Activated naive CD4-positive, alpha-beta T cell (primary cell): ENCODE data around the gene COX8C.

Source experiments
- DNase-seq, 4 experiments: peaks; one replicate each; lab custom pipeline; 2025; lab: John Stamatoyannopoulos, UW

COX8C gene, protein sequence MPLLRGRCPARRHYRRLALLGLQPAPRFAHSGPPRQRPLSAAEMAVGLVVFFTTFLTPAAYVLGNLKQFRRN

DNA sequence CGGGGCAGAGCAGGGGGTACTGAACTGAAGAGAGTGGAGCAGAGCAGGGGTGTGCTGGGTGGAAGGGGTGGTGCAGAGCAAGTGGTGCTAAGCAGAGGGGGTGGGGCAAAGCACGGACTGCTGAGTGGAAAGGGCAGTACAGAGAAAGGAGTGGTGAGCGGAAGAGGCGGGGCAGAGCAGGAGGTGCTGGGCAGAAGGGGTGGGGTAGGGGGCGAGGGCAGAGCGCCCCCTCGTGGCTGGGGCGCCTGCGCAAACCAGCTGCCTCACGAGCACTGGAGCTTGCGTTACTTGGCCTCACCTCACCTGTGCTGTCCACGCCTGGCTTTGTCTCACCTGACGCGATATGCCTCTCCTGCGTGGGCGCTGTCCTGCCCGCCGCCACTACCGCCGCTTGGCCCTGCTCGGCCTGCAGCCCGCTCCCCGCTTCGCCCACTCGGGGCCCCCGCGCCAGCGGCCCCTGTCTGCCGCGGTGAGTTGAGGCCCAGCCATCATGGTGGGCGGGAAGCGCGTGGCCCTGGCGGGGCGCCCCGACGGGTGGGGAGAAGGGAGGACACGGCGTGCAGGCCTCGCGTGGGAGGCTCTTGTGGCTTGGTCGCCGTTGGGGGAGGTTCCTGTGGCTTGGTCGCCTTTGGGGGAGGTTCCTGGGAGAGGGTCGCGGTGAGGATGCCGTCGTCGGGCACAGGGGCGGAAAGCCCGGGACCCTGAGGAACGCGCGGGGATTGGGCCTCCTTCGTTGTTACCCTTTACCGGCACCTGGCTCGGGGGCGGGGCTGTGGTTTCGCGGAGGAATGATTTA, at the start of gene COX8C:
COX8C (plus strand) TSS at position 257 of the 796 bp plus-strand sequence; CDS start at position 344, 87 bp downstream.
- no peak for DNase-seq

DNA sequence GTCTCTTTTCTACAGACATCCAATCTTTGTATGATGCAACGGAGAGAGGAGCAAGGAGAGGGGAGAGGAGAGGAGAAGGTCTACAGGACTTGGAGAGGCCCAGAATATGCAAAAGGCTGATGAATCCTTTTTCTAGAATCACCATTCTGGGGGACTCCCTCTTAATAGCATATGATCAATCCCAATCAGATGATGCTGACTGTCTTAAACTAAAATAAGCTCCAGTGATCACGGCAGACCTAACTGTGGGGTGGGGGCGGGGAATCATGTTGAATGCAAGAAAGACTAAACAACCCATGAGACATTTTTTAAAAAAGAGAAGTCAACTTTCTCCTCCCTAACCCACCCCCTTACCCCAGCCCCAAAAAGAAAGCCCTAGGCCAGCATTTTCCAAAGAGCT, 47.6 kb upstream of the COX8C start:
- DNase-seq: no peak

DNA sequence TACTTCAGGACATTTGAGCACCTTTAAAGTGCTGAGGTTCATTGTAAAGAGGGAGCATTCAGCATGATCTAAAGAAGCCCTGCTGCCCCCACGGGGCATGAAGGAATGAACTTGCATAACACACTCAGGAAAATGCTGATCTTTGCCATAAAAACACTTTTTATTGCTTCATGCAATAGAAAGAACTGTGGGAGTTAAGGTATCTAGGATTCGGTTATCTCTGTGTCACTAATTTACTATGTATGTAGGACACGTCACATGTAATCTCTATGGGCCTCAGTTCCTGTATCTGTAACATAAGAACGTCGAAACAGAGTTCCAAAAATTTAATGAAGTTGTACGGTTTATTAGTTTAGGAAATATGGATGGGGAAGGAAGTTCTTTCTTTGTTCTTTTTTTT, 47.1 kb upstream of the COX8C start:
- no peak for DNase-seq

DNA sequence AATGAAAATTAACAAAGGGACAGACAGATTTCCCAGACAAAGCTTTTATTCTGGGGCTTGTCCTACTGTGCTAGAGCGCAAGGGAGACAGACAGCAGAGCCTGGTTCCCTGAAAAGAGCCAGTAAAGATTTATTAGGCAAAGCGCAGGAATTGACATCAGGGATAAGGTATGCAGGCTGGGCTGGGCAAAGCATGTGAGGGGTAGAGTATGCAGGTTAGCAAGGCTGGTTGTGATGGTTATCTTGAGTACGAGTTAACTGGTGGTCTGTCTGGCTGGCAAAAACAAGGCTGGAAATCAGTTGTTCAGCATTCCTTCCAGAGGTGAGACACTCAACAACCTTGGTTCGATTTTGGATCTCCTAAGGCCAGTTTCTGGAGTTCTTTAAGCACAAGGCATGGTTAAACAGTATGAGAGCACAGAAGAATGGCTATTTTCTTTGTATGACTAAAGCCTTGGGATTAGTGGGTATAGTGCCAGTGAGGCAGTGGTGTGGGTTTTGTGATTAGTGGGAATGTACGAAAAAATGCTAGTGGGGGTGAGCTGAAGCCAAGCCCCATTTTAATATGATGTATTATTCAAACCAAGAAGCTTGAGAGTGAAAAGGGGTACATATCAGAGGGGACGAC, 45.0 kb upstream of the COX8C start:
- DNase-seq: no peak

DNA sequence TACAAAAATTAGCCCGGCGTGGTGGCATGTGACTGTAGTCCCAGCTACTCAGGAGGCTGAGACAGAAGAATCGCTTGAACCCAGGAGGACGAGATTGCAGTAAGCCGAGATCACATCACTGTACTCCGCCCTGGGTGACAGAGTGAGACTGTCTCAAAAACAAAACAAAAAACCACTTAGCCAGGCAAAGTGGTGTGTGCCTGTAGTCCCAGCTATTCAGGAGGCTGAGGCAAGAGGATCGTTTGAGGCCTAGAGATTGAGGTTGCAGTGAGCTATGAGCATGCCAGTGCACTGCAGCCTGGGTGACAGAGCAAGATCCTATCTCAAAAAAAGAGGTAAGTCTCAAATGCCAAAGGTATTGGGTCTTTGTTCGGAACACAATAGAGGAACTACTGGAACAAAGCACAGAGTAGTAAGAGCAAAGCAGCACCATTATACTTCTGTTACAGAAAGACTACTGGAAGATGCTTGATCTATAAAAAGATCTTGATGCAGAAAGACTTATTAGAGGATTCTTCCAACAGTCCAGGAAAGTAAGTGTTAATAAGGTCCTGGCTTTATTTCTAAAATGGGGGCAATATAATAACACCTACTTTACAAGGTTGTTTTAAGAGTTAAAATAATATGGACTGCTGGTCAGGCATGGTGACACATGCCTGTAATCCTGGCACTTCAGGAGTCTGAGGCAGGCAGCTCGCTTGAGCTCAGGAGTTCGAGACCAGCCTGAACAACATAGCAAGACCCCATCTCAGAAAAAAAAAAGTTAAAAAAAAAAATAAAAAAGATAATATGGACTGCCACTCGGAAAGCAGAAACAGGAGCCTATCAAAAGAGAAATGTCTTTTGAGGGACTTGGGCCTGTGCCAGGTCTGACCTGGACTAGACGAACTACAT, 44.0 kb upstream of the COX8C start:
- no peak for DNase-seq

DNA sequence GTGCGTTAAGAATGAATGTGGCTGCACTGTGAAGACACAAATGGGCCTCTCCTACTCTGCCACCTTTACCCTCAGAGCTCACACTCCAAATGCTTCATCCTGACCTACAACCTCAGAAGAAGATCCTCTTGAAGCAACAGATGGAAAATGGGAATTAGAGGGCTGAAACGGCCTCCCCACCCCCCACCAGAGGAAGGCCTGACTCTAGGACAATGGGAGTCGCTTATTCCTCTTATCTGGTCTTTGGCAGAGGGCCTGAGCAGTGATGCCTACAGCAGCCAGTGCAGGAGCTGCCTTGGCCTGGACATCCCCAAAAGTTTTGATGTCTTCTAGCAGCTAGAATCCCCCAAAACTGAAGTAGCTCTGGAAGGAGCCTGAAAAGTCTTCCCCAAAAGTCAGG, 43.3 kb upstream of the COX8C start:
- no peak for DNase-seq

DNA sequence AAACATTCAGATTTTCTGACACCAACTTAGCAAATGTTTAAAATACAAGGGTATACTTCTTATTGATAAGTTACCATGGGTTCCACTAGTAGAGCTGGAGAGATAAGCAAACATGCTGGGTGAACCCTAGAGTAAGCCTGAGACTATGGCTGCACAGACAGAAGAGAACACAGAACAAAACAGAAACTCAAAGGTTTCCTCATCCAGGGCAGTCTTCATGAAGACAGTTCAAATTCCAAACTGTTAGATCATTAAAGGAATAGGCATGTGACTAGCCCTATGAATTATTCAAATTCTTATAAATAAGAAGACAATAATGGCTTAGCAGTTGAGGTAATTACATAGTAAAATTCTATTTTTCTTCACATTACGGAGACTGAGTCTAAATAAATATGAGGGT, 42.2 kb upstream of the COX8C start:
- no peak for DNase-seq

DNA sequence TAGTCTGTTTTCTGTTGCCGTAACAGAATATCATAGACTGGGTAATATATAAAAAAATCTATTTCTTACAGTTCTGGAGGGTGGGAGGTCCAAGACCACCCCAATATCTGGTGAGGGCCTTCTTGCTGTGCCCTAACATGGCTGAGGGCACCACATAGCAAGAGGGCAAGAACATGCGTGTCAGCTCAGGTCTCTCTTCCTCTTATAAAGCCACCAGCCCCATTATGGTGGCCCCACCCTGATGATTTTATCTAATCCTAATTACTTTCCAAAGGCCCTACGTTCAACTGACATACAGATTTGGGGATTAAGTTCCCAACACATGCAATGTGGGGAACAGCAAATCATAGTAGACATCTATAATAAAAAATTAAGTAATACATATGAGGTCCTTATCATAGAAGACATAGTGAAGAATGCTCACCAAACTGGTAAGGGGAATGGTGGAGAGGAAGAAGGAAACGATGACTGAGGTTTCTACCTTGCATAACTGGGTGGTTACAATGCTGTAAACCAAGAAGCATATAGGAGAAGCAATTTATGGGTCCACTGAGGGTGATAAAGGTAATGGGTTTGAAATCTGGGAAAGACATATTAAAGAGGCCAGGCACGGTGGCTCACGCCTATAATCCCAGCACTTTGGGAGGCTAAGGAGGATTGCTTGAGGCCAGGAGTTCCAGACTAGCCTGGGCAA, 41.1 kb upstream of the COX8C start:
- DNase-seq: no peak

DNA sequence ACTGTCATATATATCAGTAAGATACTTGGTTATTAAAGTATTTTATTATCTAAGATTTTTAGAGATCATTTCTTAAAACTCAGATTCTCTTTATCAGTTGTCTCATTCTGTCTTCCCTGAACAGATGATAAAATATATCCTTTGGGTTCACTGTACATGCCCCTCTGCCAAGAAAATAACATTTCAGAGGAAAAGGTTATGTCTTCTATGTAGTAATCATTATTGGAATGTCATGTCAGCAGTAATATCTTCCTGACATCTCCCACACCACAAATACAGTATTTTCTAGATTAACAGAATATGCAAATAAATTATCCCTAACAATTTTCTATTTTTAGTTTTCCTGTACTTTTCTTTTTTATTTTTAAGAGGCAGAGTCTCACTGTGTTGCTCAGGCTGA, 40.2 kb upstream of the COX8C start:
- no peak for DNase-seq

DNA sequence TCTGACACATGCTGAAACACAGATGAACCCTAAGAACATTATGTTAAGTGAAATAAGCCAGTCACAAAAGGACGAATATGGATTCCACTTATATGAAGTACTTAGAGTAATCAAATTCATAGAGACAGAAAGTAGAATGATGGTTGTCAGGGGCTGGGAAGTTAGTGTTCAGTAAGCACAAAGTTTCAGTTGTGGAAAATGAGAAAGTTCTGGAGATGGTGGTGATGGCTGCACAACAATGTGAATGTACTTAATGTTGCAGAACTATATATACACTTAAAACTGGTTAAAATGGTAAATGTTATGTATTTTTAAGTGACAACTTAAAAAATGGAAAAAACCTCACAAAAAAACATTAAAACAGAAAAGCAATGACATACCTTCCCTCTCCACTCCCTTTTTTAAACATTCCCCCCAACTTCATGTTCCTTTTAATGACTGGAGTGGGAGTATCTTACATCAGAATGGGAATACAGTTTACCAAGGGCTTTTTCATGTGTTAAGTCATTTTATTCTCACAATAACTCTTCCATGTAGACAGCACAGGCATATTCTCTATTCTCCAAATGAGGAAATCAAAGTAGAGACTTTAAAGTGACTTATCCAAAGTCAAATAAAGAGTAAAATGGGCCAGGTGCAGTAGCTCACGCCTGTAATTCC, 38.2 kb upstream of the COX8C start:
- no peak for DNase-seq

DNA sequence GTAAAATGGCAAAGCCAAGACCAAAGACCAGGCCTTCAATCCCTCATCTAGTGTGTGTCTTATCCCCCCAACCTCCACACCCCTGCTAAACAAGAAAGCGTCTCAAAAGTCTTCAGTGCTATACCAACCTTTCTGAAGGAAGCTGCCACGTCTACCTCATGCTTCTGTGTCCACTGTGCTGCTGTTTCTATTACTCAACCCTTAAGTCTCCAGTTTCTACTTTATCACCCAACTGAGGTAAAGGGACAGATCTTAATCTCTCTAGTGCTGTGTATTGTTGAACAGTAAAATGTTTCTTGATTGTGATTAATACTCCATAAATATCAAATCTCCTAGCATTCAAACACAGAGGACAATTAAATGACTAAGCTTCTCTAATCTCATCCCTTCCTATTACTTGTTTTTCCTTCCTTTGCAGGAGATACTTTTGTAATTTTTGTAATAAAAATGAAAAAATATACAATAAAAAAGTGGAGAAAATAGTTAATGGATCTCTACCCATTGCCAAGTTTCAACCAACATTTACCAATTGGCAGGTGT, 37.5 kb upstream of the COX8C start:
- no peak for DNase-seq

DNA sequence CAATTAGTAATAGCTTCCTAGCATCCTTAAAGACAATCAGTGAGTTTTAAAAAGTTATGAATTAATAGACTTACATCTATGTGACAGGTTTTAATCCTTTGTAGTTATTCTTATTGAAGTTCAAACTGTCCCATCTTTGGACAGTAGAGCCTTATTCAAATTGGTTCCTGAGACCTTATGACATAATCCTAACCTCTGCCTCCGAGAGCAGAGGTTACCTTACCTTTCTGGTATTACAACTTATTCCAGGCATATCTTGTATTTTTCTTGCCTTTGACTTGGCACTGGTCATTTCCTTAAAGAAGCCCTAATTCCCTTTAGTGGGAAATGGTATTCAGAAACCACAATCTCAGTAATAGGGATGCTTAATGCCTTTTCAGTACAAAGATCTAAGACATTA, 35.9 kb upstream of the COX8C start:
- DNase-seq: no peak

DNA sequence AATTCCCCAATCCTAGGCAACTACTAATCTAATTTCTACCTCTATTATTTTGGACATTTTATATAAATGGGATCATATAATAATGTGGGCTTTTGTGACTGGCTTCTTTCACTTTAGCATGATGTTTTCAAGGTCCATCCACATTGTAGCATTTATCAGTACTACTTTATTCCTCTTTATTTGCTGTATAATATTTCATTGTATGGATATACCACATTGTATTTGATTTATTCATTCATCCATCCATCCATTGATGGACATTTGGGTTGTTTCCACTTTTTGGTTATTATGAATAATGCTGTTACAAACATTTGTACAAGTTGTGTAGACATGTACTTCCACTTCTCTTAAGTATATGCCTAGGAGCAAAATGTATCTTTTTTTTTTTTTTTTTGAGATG, 31.4 kb upstream of the COX8C start:
- no peak for DNase-seq

DNA sequence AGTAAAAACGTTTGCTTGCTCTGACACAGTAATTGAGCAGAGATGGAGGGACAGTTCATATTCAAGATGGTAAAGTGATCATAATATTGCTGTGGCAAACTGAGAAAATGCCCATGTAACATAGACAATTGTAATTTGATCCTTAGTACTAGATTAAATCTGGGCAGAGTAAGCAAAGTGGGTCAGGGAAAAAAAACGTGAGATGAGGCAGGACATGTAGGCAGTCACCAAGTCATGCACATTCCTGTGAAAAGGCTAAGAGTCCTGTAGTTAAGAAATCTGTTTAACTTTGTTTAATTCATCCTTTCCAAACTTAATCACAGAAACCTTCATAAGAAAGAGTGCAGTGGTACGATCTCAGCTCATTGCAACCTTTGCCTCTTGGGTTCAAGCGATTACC, 30.3 kb upstream of the COX8C start:
- no peak for DNase-seq

DNA sequence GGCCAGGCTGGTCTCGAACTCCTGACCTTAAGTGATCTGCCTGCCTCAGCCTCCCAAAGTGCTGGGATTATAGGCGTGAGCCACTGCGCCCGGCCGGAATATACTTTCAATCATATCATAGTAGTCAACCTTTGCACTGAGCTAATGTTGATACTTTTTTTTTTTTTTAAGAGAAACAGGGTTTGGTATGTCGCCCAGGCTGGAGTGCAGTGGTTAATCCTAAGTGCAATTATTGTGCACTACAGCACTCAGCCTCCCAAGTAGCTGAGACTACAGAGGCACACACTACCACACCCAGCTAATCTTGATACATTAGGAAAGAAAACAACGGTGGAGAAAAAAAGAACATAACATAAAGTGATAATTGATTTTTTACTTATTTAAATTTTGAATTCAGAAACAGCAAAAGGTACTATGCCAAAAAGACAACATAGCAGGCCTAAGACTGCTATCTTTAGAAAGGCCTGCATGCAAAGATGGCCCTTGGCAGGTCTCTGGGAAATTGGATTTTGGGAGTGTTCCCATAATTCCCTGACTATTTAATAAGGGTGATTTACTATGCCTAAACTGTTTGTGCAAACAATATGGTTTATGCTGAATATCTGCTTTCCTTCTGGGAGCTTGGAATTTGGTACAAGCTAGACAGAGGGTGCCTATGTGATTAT, 29.6 kb upstream of the COX8C start:
- DNase-seq: no peak

DNA sequence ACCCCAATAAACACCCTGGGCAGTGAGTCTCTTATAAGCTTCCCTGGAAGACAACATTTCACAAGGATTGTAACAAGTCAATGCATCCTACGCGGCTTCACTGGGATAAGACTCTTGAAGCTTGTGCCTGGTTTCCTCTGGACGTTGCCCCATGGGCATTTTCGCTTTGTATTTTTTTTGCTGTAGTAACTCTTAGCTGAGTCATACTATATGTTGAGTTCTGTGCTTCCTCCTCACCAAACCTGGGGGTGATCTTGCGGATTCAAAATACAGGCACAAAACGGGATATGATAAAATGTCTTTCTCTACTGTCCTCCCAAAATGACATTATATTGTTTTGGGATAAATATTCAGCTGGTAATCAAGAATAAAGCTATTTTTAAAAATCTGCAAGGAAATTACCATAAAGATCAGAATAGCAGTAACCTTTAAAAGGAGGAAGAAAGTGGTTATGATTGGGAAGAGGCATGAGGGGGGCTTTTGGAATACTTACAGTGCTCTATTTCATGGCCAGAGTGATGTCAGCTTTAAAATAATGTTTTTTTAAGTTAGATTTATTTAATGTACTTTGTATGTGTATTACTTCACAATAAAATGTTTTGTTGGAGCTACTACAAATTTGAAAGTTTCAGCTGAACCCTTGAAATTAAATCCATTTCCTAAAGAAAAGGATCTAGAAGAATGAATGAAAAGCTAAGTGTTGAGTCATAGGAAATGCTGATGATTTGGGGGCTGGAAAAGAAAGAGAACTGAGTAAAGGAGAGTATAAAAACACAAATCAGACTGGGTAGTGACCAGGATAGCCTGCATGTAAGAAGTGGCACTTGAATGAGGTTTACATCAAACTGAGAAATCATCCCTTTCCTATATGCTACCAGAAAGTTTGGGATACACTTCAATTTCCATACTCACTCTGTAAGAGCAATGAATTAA, 28.8 kb upstream of the COX8C start:
- no peak for DNase-seq

DNA sequence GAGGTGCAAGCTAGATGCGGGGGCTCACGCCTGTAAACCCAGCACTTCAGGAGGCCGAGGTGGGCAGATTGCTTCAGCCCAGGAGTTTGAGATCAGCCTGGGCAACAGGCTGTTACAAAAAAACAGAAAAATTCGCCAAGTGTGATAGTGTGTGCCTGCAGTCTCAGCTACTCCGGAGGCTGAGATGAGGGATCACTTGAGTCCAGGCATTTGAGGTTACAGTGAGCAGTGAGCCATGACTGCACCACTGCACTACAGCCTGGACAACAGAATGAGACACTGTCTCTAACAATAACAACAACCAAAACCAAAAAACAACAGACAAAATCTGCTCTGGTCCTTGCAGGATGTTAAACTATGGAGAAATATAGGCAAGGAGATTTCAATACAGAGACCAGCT, 28.1 kb upstream of the COX8C start:
- DNase-seq: no peak

DNA sequence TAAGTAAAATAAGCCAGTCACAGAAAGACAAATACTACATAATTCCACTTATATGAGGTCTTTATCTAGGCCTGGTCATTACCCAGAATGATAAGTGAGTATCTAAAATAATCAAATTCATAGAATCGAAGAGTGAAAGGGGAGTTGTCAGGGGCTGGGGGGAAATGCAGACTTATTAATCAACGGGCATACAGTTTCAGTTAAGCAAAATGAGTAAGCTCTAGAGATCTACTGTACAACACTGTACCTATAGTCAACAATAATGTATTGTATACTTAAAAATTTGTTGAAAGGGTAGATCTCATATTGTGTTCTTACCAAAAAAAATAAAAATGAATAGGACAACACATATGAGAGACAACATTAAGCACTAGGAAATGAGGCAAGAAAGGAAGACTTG, 27.5 kb upstream of the COX8C start:
- no peak for DNase-seq

DNA sequence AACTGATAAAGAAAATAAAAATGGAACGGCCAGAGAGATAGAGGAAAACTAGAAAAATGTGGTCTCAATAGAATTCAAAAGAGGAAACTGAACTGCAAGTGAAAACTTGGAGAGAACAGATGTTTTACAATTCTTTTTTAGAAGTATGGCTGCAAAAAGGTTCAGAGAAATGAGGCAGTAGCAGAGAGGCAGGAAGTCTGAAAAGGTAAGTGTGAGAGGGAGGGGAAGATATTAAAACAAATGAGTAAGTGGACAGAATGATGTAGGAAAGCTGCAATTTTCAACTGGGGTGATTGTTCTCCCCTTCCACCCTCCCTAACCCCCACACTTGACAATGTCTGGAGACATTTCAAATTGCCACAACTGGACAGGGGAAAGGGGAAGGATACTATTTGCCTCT, 27.0 kb upstream of the COX8C start:
- no peak for DNase-seq

DNA sequence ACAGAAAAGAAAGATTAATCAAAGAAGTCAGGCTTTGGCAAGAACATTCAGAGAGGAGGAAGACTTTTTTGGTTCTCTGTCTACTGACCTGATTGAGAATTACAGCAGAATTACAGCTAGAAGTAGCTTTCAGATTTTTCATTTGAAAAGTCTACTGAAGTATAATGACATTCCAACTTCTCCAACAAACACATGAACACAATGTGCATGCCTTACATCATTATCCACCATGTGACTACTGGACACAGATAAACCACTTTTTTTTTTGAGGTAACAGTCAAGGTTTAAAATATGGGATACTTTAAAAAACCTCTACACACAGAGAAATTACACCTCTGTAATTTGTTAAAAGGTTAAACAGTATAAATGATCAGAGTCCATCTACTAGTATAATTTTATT, 26.5 kb upstream of the COX8C start:
- DNase-seq: no peak
